ENCODE results near the gene CRBN. TPM values are rescaled to one million over a fixed set of nuclear protein-coding genes. Genes with fewer than 3 reads are reported as not detected.

CRBN gene
- total and polyA plus RNA-seq, 9 of the 15 experiments (the other 6 are each of a cell fraction or from before 2014, with no cell fraction given), result 40.8 to 331 (median 57.4) TPM

- POLR2A ChIA-PET, result interaction anchor here (0.6 kb wide), 1 partner anchor 961 kb away, joined by 3 read pairs; no protein-coding TSS in a partner anchor
- Histone ChIP-seq H3K27me3 (ENCODE audit: control insufficient read depth in 2 of 2, insufficient read depth in 2 of 2, low read length in 2 of 2) (no peaks in the 10 kb centered on the region), H3K79me2 (ENCODE audit: control insufficient read depth, insufficient read depth, low read length) (no peaks in the 10 kb centered on the region), H3K27ac (ENCODE audit: extremely low read depth, low read depth, low read length) (no peak overlapping the region), H3K9me1 (ENCODE audit: control insufficient read depth, insufficient read depth, low read length) (no peaks in the 10 kb centered on the region), H3K4me2 (ENCODE audit: insufficient read depth, low read length) (no peak overlapping the region), H3K36me3 (ENCODE audit: control insufficient read depth, insufficient read depth, low read length) (no peaks in the 10 kb centered on the region; the same call in 2 of the 3 replicates), H3K9me3 (replicated peaks; ENCODE audit: control insufficient read depth, insufficient read depth, low read depth, low read length) (no peaks in the 10 kb centered on the region), H4K20me1 (replicated peaks; ENCODE audit: control insufficient read depth, insufficient read depth, low read length) (no peaks in the 10 kb centered on the region), H3K9ac (ENCODE audit: insufficient read depth in 1 of 2, low read depth in 2 of 2, low read length in 2 of 2) (no peak overlapping the region), H3K4me3 (no peak overlapping the region), H3K4me1 (replicated peaks in 1 of 2; ENCODE audit: control insufficient read depth in 2 of 2, insufficient read depth in 2 of 2, low read length in 2 of 2) (peaks cover 0 to 33% of the 10 kb centered on the region in 2 experiments; a peak in 3 of 5 replicates), H2AFZ (ENCODE audit: low read depth, low read length) (no peak overlapping the region)
- TF ChIP-seq POLR3A (IDR thresholded peaks at IDR 0.05; ENCODE audit: borderline replicate concordance, extremely low read depth, insufficient read depth, insufficient read length), result no peak
- TF ChIP-seq GATAD2A (IDR thresholded peaks at IDR 0.05), result no peak
- no peak for TF ChIP-seq ZNF398 (CRISPR knock-in tag; IDR thresholded peaks at IDR 0.05)
- TF ChIP-seq TEAD1 (CRISPR knock-in tag; IDR thresholded peaks at IDR 0.05), result no peak
- peak; percentile 63 for TF ChIP-seq ZNF316 (IDR thresholded peaks at IDR 0.05)
- intact Hi-C loops (cut with micrococcal nuclease) (no loop called here), in situ Hi-C loops (cut with MboI) (loop anchor here (5.0 kb wide), 1 partner anchor 1097 kb away; no protein-coding TSS in a partner anchor)
- no peak for ATAC-seq
- FAIRE-seq, result no peak
- CTCF ChIA-PET (ENCODE audit: low intra/inter-chr PET ratio), result no interaction called here
- no TSS peak for BruUV-seq (replicated peaks)
- no peak for DNase-seq (ENCODE audit: extremely low read depth in 1 of 4, low spot score in 3 of 4)
These were observed 15.4 kb upstream of the CRBN start for GRCh38 chr3:3194861-3195260.

Measured in K562 (cell line).